Measurements from ENCODE around the gene KCNE3.

The KCNE3 gene, protein sequence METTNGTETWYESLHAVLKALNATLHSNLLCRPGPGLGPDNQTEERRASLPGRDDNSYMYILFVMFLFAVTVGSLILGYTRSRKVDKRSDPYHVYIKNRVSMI

DNA sequence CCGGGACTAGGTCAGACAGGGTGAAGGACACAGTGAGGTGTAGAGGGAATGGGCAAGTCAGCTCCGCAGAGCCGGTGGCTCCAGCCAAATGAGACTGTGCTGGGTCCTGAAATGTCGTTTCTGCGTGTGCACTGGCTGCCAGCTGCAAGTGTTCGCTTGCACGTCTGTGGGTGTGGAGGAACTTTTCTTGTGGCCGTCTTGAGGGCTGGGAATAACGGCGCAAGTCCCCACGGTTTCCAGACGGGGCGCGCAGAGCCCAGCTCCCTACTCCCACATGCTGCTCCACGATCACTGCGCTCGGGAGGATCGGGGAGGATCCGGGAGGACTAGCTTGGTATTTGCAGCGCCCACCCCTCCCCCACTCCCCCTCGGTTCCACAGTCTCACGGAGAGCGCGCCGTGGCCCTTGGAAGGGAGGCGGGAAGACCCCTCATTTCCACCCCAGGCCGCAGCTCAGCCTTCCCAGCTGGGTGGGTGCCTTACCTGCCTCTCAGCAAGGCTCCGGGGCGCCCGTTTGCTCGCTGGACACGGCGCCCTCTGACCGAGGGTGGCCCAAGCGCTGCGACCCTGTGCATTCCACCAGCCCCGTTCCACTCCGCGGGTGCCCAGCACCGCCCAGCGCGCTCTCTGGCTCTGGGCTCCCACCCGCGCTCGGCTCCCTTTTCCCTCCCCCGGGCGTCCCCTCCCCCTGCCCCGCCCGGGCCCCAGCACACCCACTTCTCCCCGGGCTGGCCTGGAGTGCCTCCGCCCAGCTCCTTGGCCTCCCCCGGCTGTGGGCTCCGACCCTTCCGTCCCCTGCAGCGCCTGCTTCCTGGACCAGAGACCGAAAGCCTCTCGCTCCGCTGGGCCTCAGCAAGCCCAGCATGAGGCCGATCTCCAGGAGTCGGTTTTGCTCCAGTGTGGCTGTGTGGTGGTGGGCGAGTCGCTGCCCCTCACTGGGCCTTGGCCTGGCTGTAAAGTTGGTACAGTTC, at the start of gene KCNE3:
Gene KCNE3, minus strand, starts transcription at position 634 of the 970 bp plus-strand sequence. CDS start 9,986 bp downstream, outside the sequence.
- TF ChIP-seq, protein P1, sequence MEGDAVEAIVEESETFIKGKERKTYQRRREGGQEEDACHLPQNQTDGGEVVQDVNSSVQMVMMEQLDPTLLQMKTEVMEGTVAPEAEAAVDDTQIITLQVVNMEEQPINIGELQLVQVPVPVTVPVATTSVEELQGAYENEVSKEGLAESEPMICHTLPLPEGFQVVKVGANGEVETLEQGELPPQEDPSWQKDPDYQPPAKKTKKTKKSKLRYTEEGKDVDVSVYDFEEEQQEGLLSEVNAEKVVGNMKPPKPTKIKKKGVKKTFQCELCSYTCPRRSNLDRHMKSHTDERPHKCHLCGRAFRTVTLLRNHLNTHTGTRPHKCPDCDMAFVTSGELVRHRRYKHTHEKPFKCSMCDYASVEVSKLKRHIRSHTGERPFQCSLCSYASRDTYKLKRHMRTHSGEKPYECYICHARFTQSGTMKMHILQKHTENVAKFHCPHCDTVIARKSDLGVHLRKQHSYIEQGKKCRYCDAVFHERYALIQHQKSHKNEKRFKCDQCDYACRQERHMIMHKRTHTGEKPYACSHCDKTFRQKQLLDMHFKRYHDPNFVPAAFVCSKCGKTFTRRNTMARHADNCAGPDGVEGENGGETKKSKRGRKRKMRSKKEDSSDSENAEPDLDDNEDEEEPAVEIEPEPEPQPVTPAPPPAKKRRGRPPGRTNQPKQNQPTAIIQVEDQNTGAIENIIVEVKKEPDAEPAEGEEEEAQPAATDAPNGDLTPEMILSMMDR (IDR thresholded peaks at IDR 0.05): no peak
- peak within 1 kb of the TSS; percentile 72 for H3K4me3 Mint-ChIP-seq
- peak; percentile 54 for DNase-seq
- peaks cover 20% of the 10 kb centered on the region for H3K4me1 Mint-ChIP-seq
- H3K36me3 Mint-ChIP-seq (ENCODE audit: low read depth): no peaks in the 10 kb centered on the region
- H3K9me3 Mint-ChIP-seq: no peaks in the 10 kb centered on the region
- H3K27me3 Mint-ChIP-seq (ENCODE audit: low read depth, poor library complexity): peaks cover 33% of the 10 kb centered on the region
- H3K27ac Mint-ChIP-seq: peak within 1 kb of the TSS; percentile 68

DNA sequence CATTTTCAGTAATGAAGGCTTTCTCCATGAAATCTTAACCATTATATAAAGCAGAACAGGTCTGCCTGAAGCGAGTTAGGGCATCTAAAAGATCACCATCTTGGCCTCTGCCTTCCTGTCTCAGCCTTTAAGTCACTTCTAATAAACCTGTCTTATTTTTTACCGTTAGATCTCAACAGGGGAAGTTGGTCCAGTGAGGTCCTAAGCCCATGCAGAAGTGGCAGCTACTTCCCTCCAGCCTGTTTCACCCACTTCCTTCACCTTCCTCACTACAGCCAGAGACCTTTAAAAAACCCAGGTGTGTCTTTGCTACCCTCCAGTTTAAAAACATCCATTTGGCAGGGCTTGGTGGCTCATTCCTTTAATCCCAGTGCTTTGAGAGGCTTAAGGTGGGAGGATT, 40.2 kb upstream of the KCNE3 start:
- no peak for DNase-seq
- H3K27me3 Mint-ChIP-seq (ENCODE audit: low read depth, poor library complexity): peaks cover 6% of the 10 kb centered on the region
- H3K27ac Mint-ChIP-seq: no peak overlapping the region
- H3K4me3 Mint-ChIP-seq: no peak overlapping the region
- H3K4me1 Mint-ChIP-seq: no peaks in the 10 kb centered on the region
- H3K36me3 Mint-ChIP-seq (ENCODE audit: low read depth): no peaks in the 10 kb centered on the region
- TF ChIP-seq, protein P1 (IDR thresholded peaks at IDR 0.05): no peak
- H3K9me3 Mint-ChIP-seq: peaks cover 9% of the 10 kb centered on the region

DNA sequence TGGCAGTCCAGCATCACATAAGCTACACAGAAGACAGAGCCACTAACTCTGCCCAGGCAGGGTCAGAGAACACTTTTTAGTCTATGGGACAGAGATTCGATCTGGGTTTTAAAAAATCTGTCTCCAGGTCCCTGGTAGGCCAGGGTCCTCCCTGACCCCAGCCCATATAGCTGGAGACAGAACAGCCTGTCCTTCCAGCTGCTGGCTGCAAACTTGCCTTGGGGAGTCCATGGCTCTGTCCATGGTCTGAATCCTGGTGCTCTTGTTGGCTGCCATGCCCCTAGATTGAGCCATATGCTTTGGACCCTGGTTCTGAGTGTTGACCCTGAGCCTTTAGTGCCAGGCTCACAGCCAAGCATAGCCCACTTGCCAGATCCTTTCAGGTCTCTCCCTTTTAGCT, 39.5 kb upstream of the KCNE3 start:
- no peaks in the 10 kb centered on the region for H3K4me1 Mint-ChIP-seq
- H3K27ac Mint-ChIP-seq: no peak overlapping the region
- H3K27me3 Mint-ChIP-seq (ENCODE audit: low read depth, poor library complexity): no peaks in the 10 kb centered on the region
- H3K36me3 Mint-ChIP-seq (ENCODE audit: low read depth): no peaks in the 10 kb centered on the region
- no peak for DNase-seq
- TF ChIP-seq, protein P1 (IDR thresholded peaks at IDR 0.05): no peak
- H3K4me3 Mint-ChIP-seq: no peak overlapping the region
- H3K9me3 Mint-ChIP-seq: peaks cover 16% of the 10 kb centered on the region

DNA sequence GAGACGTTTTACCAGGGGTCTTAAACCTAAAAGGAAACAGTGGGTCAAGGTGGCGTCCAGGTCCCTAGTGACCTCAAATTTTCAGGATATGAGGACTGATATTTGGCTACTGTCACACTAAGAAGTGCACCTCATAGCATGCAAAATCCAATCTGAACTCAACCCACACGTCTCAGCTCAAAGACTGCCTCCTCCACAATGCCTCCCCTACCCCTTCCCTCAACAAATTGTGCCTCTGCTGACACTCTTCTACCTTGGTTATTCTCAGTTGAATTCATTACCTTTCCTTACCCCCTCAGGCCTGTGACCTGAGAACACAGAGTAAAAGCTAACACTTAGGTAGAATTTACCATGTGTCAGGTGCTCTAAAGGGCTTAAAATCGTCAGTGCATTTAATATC, 38.6 kb upstream of the KCNE3 start:
- TF ChIP-seq, protein P1 (IDR thresholded peaks at IDR 0.05): no peak
- peaks cover 4% of the 10 kb centered on the region for H3K36me3 Mint-ChIP-seq (ENCODE audit: low read depth)
- peaks cover 24% of the 10 kb centered on the region for H3K9me3 Mint-ChIP-seq
- H3K27me3 Mint-ChIP-seq (ENCODE audit: low read depth, poor library complexity): no peaks in the 10 kb centered on the region
- no peak overlapping the region for H3K27ac Mint-ChIP-seq
- DNase-seq: no peak
- no peak overlapping the region for H3K4me3 Mint-ChIP-seq
- no peaks in the 10 kb centered on the region for H3K4me1 Mint-ChIP-seq

DNA sequence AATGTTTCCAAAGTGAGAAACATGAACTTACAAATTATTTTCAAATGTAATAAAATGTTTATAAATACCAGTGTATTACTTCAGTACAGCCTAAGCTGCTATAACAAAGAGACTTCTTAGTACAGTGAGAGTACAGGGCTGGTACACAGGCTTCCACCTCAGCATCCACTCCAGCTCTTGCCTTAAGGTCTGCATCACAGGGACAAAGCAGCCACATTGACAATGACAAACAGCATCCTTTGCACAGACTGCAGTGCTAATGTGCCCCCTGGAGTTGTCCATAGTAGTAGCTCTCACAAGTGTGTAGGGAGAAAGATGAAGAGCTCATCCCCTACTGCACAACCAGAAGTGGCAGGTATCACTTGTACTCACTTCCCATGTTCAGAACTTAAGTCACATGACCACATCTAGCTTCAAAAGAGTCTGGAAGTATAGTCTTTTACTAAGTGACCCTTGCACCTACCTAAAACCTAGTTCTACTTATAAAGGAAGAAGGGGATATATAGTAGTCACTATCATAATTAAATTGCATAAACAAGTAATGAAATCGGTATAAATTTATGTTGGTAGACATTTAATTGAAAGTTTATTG, 36.8 kb upstream of the KCNE3 start:
- Mint-ChIP-seq H3K36me3 (ENCODE audit: low read depth) (peaks cover 10% of the 10 kb centered on the region), H3K4me3 (no peak overlapping the region), H3K27me3 (ENCODE audit: low read depth, poor library complexity) (peaks cover 2% of the 10 kb centered on the region), H3K27ac (no peak overlapping the region), H3K4me1 (no peaks in the 10 kb centered on the region), H3K9me3 (peaks cover 38% of the 10 kb centered on the region)
- DNase-seq: no peak
- TF ChIP-seq, protein P1 (IDR thresholded peaks at IDR 0.05): no peak

Measured in nephron progenitor cell (in vitro differentiated cells).